HL-60 (cell line): ENCODE results near the gene PSAP.

Source experiments
- GABPA ChIP-seq: IDR thresholded peaks from 2 replicates; pipeline ENCODE4 v1.6.1; 2012; ENCODE audit warnings: low read depth
- POLR2AphosphoS5 ChIP-seq: IDR thresholded peaks from 2 replicates; pipeline ENCODE4 v1.6.1; 2012; ENCODE audit warnings: low read depth
- SPI1 ChIP-seq: IDR thresholded peaks from 2 replicates; pipeline ENCODE4 v1.6.1; 2012; ENCODE audit warnings: low read depth, mild to moderate bottlenecking, borderline replicate concordance
- TF ChIP-seq, protein P1 (sequence below): IDR thresholded peaks from one replicate; pipeline ENCODE4 v1.5.1; 2011; ENCODE audit warnings: low read length, control low read depth, inconsistent platforms; ENCODE audit not compliant: insufficient read depth
- TF ChIP-seq, protein P2 (sequence below): IDR thresholded peaks from 2 replicates; pipeline ENCODE4 v1.6.1; 2012; ENCODE audit warnings: low read depth; ENCODE audit not compliant: insufficient replicate concordance

DNA sequence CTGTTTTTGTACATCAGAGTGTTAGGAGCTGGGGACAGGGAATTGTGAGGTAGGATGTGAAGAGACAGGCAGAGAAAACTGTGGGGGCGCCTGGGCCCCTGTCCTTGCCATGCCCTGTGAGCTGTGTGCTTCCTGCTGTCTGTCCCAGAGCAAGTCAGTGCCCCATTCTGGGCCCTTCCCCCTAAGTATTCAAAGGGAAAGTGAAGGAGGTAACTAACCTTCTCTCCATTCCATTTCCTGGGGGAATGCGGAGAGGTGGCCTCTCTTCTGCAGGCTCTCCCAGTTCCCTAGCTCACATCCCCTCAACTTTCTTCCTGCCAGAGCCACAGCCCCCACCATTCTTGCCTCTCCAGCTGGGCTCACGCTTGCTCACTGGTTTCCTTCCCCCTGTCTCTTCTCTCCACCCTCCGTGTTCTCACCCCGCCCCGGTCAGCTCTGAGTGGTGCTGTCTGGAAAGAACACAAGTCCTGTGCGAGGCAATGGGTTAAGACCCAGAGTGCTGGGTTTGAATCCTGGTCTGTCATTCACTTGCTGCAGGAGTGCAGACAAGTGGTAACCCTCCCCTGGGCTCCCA is 68.0 kb downstream of the PSAP start:
- TF ChIP-seq, protein P1, sequence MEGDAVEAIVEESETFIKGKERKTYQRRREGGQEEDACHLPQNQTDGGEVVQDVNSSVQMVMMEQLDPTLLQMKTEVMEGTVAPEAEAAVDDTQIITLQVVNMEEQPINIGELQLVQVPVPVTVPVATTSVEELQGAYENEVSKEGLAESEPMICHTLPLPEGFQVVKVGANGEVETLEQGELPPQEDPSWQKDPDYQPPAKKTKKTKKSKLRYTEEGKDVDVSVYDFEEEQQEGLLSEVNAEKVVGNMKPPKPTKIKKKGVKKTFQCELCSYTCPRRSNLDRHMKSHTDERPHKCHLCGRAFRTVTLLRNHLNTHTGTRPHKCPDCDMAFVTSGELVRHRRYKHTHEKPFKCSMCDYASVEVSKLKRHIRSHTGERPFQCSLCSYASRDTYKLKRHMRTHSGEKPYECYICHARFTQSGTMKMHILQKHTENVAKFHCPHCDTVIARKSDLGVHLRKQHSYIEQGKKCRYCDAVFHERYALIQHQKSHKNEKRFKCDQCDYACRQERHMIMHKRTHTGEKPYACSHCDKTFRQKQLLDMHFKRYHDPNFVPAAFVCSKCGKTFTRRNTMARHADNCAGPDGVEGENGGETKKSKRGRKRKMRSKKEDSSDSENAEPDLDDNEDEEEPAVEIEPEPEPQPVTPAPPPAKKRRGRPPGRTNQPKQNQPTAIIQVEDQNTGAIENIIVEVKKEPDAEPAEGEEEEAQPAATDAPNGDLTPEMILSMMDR: no peak
- TF ChIP-seq, protein P2, sequence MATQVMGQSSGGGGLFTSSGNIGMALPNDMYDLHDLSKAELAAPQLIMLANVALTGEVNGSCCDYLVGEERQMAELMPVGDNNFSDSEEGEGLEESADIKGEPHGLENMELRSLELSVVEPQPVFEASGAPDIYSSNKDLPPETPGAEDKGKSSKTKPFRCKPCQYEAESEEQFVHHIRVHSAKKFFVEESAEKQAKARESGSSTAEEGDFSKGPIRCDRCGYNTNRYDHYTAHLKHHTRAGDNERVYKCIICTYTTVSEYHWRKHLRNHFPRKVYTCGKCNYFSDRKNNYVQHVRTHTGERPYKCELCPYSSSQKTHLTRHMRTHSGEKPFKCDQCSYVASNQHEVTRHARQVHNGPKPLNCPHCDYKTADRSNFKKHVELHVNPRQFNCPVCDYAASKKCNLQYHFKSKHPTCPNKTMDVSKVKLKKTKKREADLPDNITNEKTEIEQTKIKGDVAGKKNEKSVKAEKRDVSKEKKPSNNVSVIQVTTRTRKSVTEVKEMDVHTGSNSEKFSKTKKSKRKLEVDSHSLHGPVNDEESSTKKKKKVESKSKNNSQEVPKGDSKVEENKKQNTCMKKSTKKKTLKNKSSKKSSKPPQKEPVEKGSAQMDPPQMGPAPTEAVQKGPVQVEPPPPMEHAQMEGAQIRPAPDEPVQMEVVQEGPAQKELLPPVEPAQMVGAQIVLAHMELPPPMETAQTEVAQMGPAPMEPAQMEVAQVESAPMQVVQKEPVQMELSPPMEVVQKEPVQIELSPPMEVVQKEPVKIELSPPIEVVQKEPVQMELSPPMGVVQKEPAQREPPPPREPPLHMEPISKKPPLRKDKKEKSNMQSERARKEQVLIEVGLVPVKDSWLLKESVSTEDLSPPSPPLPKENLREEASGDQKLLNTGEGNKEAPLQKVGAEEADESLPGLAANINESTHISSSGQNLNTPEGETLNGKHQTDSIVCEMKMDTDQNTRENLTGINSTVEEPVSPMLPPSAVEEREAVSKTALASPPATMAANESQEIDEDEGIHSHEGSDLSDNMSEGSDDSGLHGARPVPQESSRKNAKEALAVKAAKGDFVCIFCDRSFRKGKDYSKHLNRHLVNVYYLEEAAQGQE: no peak
- TF ChIP-seq GABPA: no peak
- TF ChIP-seq POLR2AphosphoS5: no peak
- TF ChIP-seq SPI1: no peak
